ENCODE results near the gene MGME1. TPM values are rescaled to one million over a fixed set of nuclear protein-coding genes. Genes with fewer than 3 reads are reported as not detected.
A peak's percentile ranks its signal among the peaks of the same experiment; 100 is the strongest.

MGME1 gene
- total and polyA plus RNA-seq, 2 of the 13 experiments (the other 11 are each of a cell fraction or from before 2014, with no cell fraction given): 36.7 to 66.6 TPM

GRCh38 chr20:17969278-17969883 is 563 bp downstream of the MGME1 start (continued):
- TF ChIP-seq TRIM22 (IDR thresholded peaks at IDR 0.05): no peak
- TF ChIP-seq HES4 (CRISPR knock-in tag; IDR thresholded peaks at IDR 0.05; ENCODE audit: borderline replicate concordance): no peak
- TF ChIP-seq TGIF2 (CRISPR knock-in tag; IDR thresholded peaks at IDR 0.05): no peak
- no peak for TF ChIP-seq THRA (CRISPR knock-in tag; IDR thresholded peaks at IDR 0.05; ENCODE audit: borderline replicate concordance)
- no peak for TF ChIP-seq SMARCE1 (IDR thresholded peaks at IDR 0.05; ENCODE audit: borderline replicate concordance)
- no peak for TF ChIP-seq BATF2 (CRISPR knock-in tag; IDR thresholded peaks at IDR 0.05)
- no peak; the same call in 1 of the 2 replicates for TF ChIP-seq TMF1 (CRISPR knock-in tag; IDR thresholded peaks at IDR 0.05; ENCODE audit: low read depth)
- TF ChIP-seq ZBTB46 (CRISPR knock-in tag; IDR thresholded peaks at IDR 0.05; ENCODE audit: borderline replicate concordance): no peak
- TF ChIP-seq RAD21 (CRISPR knock-in tag; IDR thresholded peaks at IDR 0.05): 0 out of 2 replicates have a peak, but pooled peaks have one; percentile 11
- no peak for TF ChIP-seq CREB1 (IDR thresholded peaks at IDR 0.05)
- no peak for TF ChIP-seq CREB1 (CRISPR knock-in tag; IDR thresholded peaks at IDR 0.05)
- TF ChIP-seq SIN3B (IDR thresholded peaks at IDR 0.05; ENCODE audit: low read length): no peak
- no peak for TF ChIP-seq FOXA1 (IDR thresholded peaks at IDR 0.05)
- no peak for TF ChIP-seq FOXA1 (CRISPR knock-in tag; IDR thresholded peaks at IDR 0.05)
- peak; percentile 25; the same call in 1 of the 2 replicates for TF ChIP-seq NR2C2 (CRISPR knock-in tag; IDR thresholded peaks at IDR 0.05; ENCODE audit: borderline replicate concordance)
- no peak; the same call in 1 of the 2 replicates for TF ChIP-seq KDM4B (CRISPR knock-in tag; IDR thresholded peaks at IDR 0.05)
- TF ChIP-seq ZNF691 (CRISPR knock-in tag; IDR thresholded peaks at IDR 0.05; ENCODE audit: borderline replicate concordance, low read depth): no peak; the same call in 1 of the 2 replicates
- TF ChIP-seq FOXP1 (IDR thresholded peaks at IDR 0.05): no peak
- TF ChIP-seq FOXP1 (CRISPR knock-in tag; IDR thresholded peaks at IDR 0.05): no peak
- TF ChIP-seq ZMYM3 (CRISPR knock-in tag; IDR thresholded peaks at IDR 0.05): 0 out of 2 replicates have a peak, but pooled peaks have one; percentile 39
- no peak for TF ChIP-seq ZNF670 (CRISPR knock-in tag; IDR thresholded peaks at IDR 0.05; ENCODE audit: borderline replicate concordance)
- no peak for TF ChIP-seq FOXM1 (CRISPR knock-in tag; IDR thresholded peaks at IDR 0.05)
- TF ChIP-seq YEATS2 (CRISPR knock-in tag; IDR thresholded peaks at IDR 0.05; ENCODE audit: borderline replicate concordance): no peak
- no peak for TF ChIP-seq ZNF780A (CRISPR knock-in tag; IDR thresholded peaks at IDR 0.05)
- peak; percentile 44; the same call in 1 of the 2 replicates for TF ChIP-seq HINFP (CRISPR knock-in tag; IDR thresholded peaks at IDR 0.05; ENCODE audit: low read depth)
- no peak for TF ChIP-seq MIXL1 (CRISPR knock-in tag; IDR thresholded peaks at IDR 0.05)

All from HepG2 (cell line).